ENCODE results near the gene CELA2B. TPM values are rescaled to one million over a fixed set of nuclear protein-coding genes. Genes with fewer than 3 reads are reported as not detected.

CELA2B gene
- polyA plus RNA-seq (2011; rRNA removed) = not detected in 2 replicates
- not detected in 2 replicates for polyA plus RNA-seq (2012; cell fraction: cytosol; rRNA removed)
- 0.11 and 0.16 TPM in 2 replicates for polyA plus RNA-seq (2012; cell fraction: nucleus; rRNA removed)
- polyA plus RNA-seq (2017; fragmentation: RNase III; extraction: RNeasy Plus Mini Kit Qiagen cat#74134 plus additional on column Dnase treatment) = not detected in 3 replicates
- not detected in 2 replicates for polyA minus RNA-seq (2011; rRNA and poly(A)+ RNA removed)

- CTCF ChIA-PET = no interaction called here
- Histone ChIP-seq H3K4me2 (no peak within 1 kb of the TSS), H3K27ac (no peak within 1 kb of the TSS), H3K4me1 (no peaks in the 10 kb centered on the region), H3K9me3 (no peaks in the 10 kb centered on the region; the same call in 2 of the 3 replicates), H3K4me3 (no peak within 1 kb of the TSS)
- no peak for ATAC-seq
- DNase-seq (ENCODE audit: low read depth in 1 of 2, low spot score in 1 of 2) = no peak
- TF ChIP-seq JUN (IDR thresholded peaks at IDR 0.05) (no peak), E2F6 (IDR thresholded peaks at IDR 0.05; ENCODE audit: borderline replicate concordance, low read depth) (no peak), HMGXB4 (CRISPR knock-in tag; IDR thresholded peaks at IDR 0.05; ENCODE audit: borderline replicate concordance) (no peak), CBX8 (IDR thresholded peaks at IDR 0.05) (no peak), RAD21 (conservative IDR thresholded peaks at IDR 0.05 in 1 of 2, IDR thresholded peaks at IDR 0.05 in 1 of 2) (no peak), REST (IDR thresholded peaks at IDR 0.05) (no peak), MAFK (IDR thresholded peaks at IDR 0.05; ENCODE audit: partially characterized antibody) (no peak), GATA3 (IDR thresholded peaks at IDR 0.05; ENCODE audit: borderline replicate concordance) (no peak), HEYL (CRISPR knock-in tag; IDR thresholded peaks at IDR 0.05) (no peak), RCOR1 (IDR thresholded peaks at IDR 0.05; ENCODE audit: low read depth, low read length) (no peak), KDM1A (IDR thresholded peaks at IDR 0.05; ENCODE audit: low read depth) (no peak), NR3C1 (IDR thresholded peaks at IDR 0.05) (no peak), HOXA7 (CRISPR knock-in tag; IDR thresholded peaks at IDR 0.05) (no peak), ZNF302 (CRISPR knock-in tag; IDR thresholded peaks at IDR 0.05) (no peak)
- WGBS (ENCODE audit: missing lambda C conversion rate) = 82% methylated on average over 5 of the region's 5 CpGs
- no peak for FAIRE-seq
- POLR2A ChIA-PET = no interaction called here
Observed at GRCh38 chr1:15475752-15476314, at the start of gene CELA2B. Gene CELA2B, plus strand, starts transcription at chr1:15476104. Its CDS starts 22 bp downstream, at chr1:15476126.

GRCh38 chr1:15426492-15427279, 49.2 kb upstream of the CELA2B start:
- Histone ChIP-seq H3K4me1 (peaks cover 84% of the 10 kb centered on the region), H3K9me3 (no peaks in the 10 kb centered on the region), H3K27ac (peak overlapping the region; percentile 97 to 98), H3K4me2 (peak overlapping the region; percentile 81), H3K4me3 (peak overlapping the region; percentile 26; the same call in 1 of the 3 replicates)
- ChIA-PET POLR2A (interaction anchor here (1.2 kb wide), 3 partner anchors 17 to 103 kb away, joined by 5 to 7 read pairs (median 6); partner anchors contain the start of gene EFHD2), CTCF (interaction anchor here (0.7 to 9.8 kb wide), 17 partner anchors 9 to 138 kb away, joined by 3 to 150 read pairs (median 5); partner anchors contain the start of gene EFHD2)
- FAIRE-seq (no peak), DNase-seq (ENCODE audit: low read depth in 1 of 2, low spot score in 1 of 2) (peak; percentile 54 to 89), ATAC-seq (peak; percentile 75 to 77)
- WGBS (ENCODE audit: missing lambda C conversion rate) = 21% methylated on average over 19 of the region's 30 CpGs
- TF ChIP-seq GATA3 (IDR thresholded peaks at IDR 0.05; ENCODE audit: borderline replicate concordance) (0 out of 2 replicates have a peak, but pooled peaks have one; percentile 38), HOXB13 (CRISPR knock-in tag; IDR thresholded peaks at IDR 0.05; ENCODE audit: low read depth) (no peak), ZNF302 (CRISPR knock-in tag; IDR thresholded peaks at IDR 0.05) (no peak), MAX (IDR thresholded peaks at IDR 0.05) (peak; percentile 45), RAD21 (conservative IDR thresholded peaks at IDR 0.05 in 1 of 2, IDR thresholded peaks at IDR 0.05 in 1 of 2) (peak in 1 of 2 experiments; percentile 45; a peak in 2 of 5 replicates), ELK1 (IDR thresholded peaks at IDR 0.05; ENCODE audit: low read depth, low read length) (no peak), HOXB5 (CRISPR knock-in tag; IDR thresholded peaks at IDR 0.05) (0 out of 2 replicates have a peak, but pooled peaks have one; percentile 28), PBX3 (IDR thresholded peaks at IDR 0.05) (no peak), ATOH8 (CRISPR knock-in tag; IDR thresholded peaks at IDR 0.05; ENCODE audit: low read depth) (no peak; the same call in 1 of the 2 replicates), KDM5A (IDR thresholded peaks at IDR 0.05) (no peak), JUN (IDR thresholded peaks at IDR 0.05) (peak in 1 of 2 experiments; percentile 65; a peak in 3 of 5 replicates), SMC3 (IDR thresholded peaks at IDR 0.05) (peak; percentile 54), FOSL2 (IDR thresholded peaks at IDR 0.05) (peak; percentile 43), FOSL2 (CRISPR knock-in tag; IDR thresholded peaks at IDR 0.05) (peak; percentile 94)

Measured in A549 (cell line).